NCI-H2171 (cell line): ENCODE results near the gene PNPLA6.

Experiments
- DNase-seq: peaks from one replicate; lab custom pipeline; 2025; lab: John Stamatoyannopoulos, UW

PNPLA6 gene

DNA sequence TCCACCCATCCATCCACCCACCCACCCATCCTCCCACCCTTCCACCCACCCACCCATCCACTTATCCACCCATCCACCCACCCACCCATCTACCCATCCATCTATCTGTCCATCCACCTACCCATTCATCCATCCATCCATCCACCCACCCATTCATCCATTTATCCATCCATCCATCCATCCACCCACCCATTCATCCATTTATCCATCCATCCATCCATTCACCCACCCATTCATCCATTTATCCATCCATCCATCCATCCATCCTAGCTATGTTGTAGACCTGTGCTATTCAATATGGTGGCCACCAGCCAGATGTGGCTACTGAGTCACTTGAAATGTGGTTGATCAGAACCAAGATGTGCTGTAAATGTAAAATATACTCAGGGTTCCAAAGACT is 65.2 kb downstream of the PNPLA6 start:
- no peak for DNase-seq

DNA sequence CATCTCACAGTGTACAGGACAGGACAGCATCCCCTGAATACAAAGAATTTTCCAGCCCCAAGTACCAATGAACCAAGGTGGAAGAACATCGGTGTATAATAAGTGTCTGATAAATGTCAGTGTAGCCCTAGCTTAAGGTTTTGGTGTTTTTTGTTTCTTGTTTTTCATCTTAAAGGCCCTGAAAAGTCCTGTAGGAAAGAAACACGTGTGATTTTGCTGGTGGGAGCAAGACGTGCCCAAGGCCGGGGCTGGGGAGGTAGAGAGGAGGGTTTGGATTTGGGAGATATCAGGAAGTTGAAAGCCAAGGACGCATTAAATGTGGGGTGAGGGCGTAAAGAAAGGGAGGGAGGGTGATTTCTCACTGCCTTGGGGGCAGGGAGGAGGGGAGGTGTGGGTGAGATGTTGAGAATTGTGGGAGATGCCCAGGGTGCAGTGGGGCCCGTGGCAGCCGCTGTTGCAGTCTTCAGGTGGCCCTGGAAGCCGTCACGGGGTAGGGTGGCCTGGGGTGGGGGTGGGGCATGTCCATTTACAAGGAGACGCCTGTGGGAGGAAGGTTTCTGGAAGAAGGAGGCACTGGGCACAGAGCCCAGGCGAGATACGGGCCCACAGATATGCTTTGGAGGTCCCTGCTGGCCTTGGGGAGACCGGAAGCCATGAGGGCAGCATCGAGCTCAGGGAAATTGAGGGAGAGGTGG is 66.9 kb downstream of the PNPLA6 start:
- DNase-seq: no peak

- DNase-seq: no peak
These were observed 67.5 kb downstream of the PNPLA6 start for GRCh38 chr19:7602935-7603497.

GRCh38 chr19:7603919-7604318 is 68.4 kb downstream of the PNPLA6 start:
- DNase-seq: no peak

GRCh38 chr19:7605490-7606222 is 70.1 kb downstream of the PNPLA6 start:
- no peak for DNase-seq

- DNase-seq: no peak
These were observed 70.8 kb downstream of the PNPLA6 start for GRCh38 chr19:7606289-7606688.

GRCh38 chr19:7607212-7607873 is 71.8 kb downstream of the PNPLA6 start:
- DNase-seq: no peak

DNA sequence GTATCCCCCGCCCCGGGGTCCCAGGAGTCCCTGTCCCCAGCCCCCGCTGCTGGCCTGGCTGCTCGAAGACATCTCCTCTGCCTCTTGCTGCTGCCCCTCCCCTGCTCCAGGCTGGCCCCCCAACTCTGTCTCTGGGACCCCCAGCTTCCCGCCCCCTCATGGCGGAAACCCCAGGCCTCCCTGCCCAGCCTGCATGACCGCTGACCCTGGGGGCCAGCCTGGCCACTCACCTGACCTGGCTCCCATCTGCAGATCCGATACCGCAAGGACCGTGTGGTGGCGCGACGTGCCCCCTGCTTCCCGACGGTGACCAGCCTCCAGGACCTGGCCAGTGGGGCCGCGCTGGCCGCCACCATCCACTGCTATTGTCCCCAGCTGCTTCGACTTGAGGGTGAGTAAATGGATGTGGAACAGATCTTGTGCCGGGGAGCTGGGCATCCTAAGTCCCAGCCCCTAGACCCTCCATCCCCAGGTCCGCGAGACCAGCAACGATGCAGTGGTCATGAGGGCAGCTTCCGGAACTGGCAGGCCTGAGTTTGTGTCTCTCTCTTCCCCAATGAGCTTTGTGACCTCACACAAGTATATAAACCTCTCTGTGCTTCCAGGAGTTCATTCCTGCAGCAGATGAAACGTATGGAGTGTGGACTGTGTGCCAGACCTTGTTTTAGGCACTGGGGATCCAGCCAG is 72.5 kb downstream of the PNPLA6 start:
- DNase-seq: no peak

DNA sequence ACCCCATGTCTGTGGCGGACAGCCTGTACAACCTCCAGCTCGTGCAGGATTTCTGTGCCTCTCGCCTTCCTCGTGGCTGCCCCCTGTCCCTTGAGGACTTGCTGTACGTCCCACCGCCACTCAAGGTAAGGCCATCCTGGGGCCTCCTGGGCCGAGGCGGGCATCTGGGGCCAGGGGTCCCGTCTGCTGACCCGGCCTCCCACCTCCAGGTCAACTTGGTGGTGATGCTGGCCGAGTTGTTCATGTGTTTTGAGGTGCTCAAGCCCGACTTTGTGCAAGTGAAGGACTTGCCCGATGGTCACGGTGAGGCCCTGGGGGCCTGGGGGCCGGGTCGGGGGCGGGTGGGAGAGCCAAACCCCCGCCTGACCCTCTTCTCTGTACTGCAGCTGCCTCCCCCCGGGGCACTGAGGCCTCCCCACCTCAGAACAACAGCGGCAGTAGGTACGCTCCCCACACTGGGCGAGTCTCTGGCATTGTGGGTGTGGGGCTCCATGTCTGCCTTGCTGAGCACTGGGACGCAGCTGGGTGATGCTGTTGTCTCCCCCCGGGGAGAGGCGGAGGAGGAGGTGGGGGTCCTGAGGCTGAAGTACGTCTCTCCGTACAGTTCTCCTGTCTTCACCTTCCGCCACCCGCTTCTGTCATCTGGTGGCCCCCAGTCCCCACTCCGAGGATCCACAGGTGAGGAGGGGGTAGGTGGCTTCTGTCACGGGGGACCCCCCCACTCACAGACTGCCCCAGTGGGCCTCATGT is 75.1 kb downstream of the PNPLA6 start:
- DNase-seq: no peak
